GM18502 (cell line): ENCODE measurements around the gene HIVEP3.

Experiments
- ATAC-seq: cut with Tn5 transposase; IDR thresholded peaks from one replicate; pipeline ENCODE4 v1.9.1; 2021; ENCODE audit warnings: mild to moderate bottlenecking; ENCODE audit not compliant: unreplicated experiment, poor library complexity

HIVEP3 gene

GRCh38 chr1:41740058-41740457, 178.7 kb downstream of the HIVEP3 start:
- ATAC-seq: no peak

GRCh38 chr1:41739061-41739955, 179.4 kb downstream of the HIVEP3 start:
- peak; percentile 64 for ATAC-seq

- ATAC-seq: no peak
These were observed 180.2 kb downstream of the HIVEP3 start for GRCh38 chr1:41738475-41738874.

- ATAC-seq: no peak
These were observed 180.7 kb downstream of the HIVEP3 start for GRCh38 chr1:41738006-41738405.

GRCh38 chr1:41735631-41736260, 183.0 kb downstream of the HIVEP3 start:
- no peak for ATAC-seq

- ATAC-seq: no peak
These were observed 183.6 kb downstream of the HIVEP3 start for GRCh38 chr1:41735139-41735538.

GRCh38 chr1:41734201-41734970, 184.3 kb downstream of the HIVEP3 start:
- no peak for ATAC-seq

GRCh38 chr1:41733725-41734124, 185.0 kb downstream of the HIVEP3 start:
- no peak for ATAC-seq

GRCh38 chr1:41733021-41733420, 185.7 kb downstream of the HIVEP3 start:
- no peak for ATAC-seq

GRCh38 chr1:41731516-41732030, 187.1 kb downstream of the HIVEP3 start:
- no peak for ATAC-seq

- no peak for ATAC-seq
These were observed 187.9 kb downstream of the HIVEP3 start for GRCh38 chr1:41730806-41731205.

- ATAC-seq: peak; percentile 82
These were observed 190.1 kb downstream of the HIVEP3 start for GRCh38 chr1:41728403-41729202.

GRCh38 chr1:41727749-41728115, 191.0 kb downstream of the HIVEP3 start:
- ATAC-seq: no peak

- peak; percentile 29 for ATAC-seq
These were observed 191.6 kb downstream of the HIVEP3 start for GRCh38 chr1:41726899-41727748.

- no peak for ATAC-seq
These were observed 192.4 kb downstream of the HIVEP3 start for GRCh38 chr1:41726292-41726691.

- ATAC-seq: no peak
These were observed 193.8 kb downstream of the HIVEP3 start for GRCh38 chr1:41724926-41725325.

GRCh38 chr1:41724248-41724647, 194.5 kb downstream of the HIVEP3 start:
- ATAC-seq: no peak

GRCh38 chr1:41723786-41724185, 194.9 kb downstream of the HIVEP3 start:
- no peak for ATAC-seq

- ATAC-seq: no peak
These were observed 196.5 kb downstream of the HIVEP3 start for GRCh38 chr1:41722184-41722583.
